WTC11 (cell line): ENCODE data around the gene OR52I1. TPM values are rescaled to one million over a fixed set of nuclear protein-coding genes. Genes with fewer than 3 reads are reported as not detected.

ENCODE experiments used
- ATAC-seq: fragments of 200-7000 bp; cut with Tn5 transposase; 2 replicates; pipeline ENCODE4 v1.10.0; 2021; ENCODE audit warnings: mild to moderate bottlenecking, moderate library complexity
- CTCF ChIA-PET: fragments of 300-600 bp; sonication (Branson Sonifier 250); formaldehyde crosslinking; loops from one replicate; lab custom pipeline; 2021; ENCODE audit warnings: antibody characterized with exemption; lab: Charles Lee
- POLR2A ChIA-PET: fragments of 350-600 bp; sonication (Branson Sonifier 250); formaldehyde crosslinking; loops from one replicate; lab custom pipeline; 2021; ENCODE audit warnings: antibody characterized with exemption; lab: Charles Lee
- DNase-seq: peaks from one replicate; pipeline ENCODE4 v3.0.0; 2021; ENCODE audit warnings: low spot score
- H3K27ac Mint-ChIP-seq: 2 replicates; pipeline ENCODE4 v1.8.0; 2021; ENCODE audit warnings: mixed read lengths
- H3K27me3 Mint-ChIP-seq: 2 replicates; pipeline ENCODE4 v1.8.0; 2021; ENCODE audit warnings: low read depth, mild to moderate bottlenecking, moderate library complexity, mixed read lengths
- H3K36me3 Mint-ChIP-seq: 2 replicates; pipeline ENCODE4 v1.8.0; 2021; ENCODE audit warnings: mixed read lengths
- H3K4me1 Mint-ChIP-seq: 2 replicates; pipeline ENCODE4 v1.8.0; 2022; ENCODE audit warnings: mixed read lengths
- H3K4me3 Mint-ChIP-seq: 2 replicates; pipeline ENCODE4 v1.8.0; 2021; ENCODE audit warnings: mild to moderate bottlenecking, moderate library complexity, mixed read lengths
- H3K9me3 Mint-ChIP-seq: 2 replicates; pipeline ENCODE4 v1.8.0; 2021; ENCODE audit warnings: mixed read lengths
- ELF4 ChIP-seq: sonication (generic); formaldehyde crosslinking; IDR thresholded peaks from 2 replicates; pipeline ENCODE4 v1.8.1; 2022; ENCODE audit warnings: low read depth, mild to moderate bottlenecking, moderate library complexity, missing genetic modification reagents
- FOXJ3 ChIP-seq: sonication (generic); formaldehyde crosslinking; IDR thresholded peaks from 2 replicates; pipeline ENCODE4 v1.9.0; 2021; ENCODE audit warnings: missing genetic modification reagents, mild to moderate bottlenecking, borderline replicate concordance
- GABPB1 ChIP-seq: sonication (generic); formaldehyde crosslinking; IDR thresholded peaks from 2 replicates; pipeline ENCODE4 v1.8.1; 2023; ENCODE audit warnings: mild to moderate bottlenecking, missing genetic modification reagents
- GTF2I ChIP-seq: fragments of 250-450 bp; sonication (Bioruptor Pico); conservative IDR thresholded peaks from 2 replicates; pipeline ENCODE4 v1.4.0; 2021; ENCODE audit warnings: mild to moderate bottlenecking
- JAZF1 ChIP-seq: fragments of 250-450 bp; sonication (Bioruptor Pico); IDR thresholded peaks from 2 replicates; pipeline ENCODE4 v1.9.0; 2021; ENCODE audit warnings: moderate library complexity, mild to moderate bottlenecking, inconsistent platforms
- KAT7 ChIP-seq: sonication (generic); formaldehyde crosslinking; IDR thresholded peaks from 2 replicates; pipeline ENCODE4 v1.8.1; 2023; ENCODE audit warnings: missing genetic modification reagents, mild to moderate bottlenecking, borderline replicate concordance
- NFE2L1 ChIP-seq: sonication (generic); formaldehyde crosslinking; IDR thresholded peaks from 2 replicates; pipeline ENCODE4 v1.8.1; 2023; ENCODE audit warnings: missing genetic modification reagents
- OVOL2 ChIP-seq: fragments of 250-450 bp; sonication (Bioruptor Pico); IDR thresholded peaks from 2 replicates; pipeline ENCODE4 v1.9.0; 2021; ENCODE audit warnings: mild to moderate bottlenecking, borderline replicate concordance
- SMAD4 ChIP-seq: sonication (generic); formaldehyde crosslinking; IDR thresholded peaks from 2 replicates; pipeline ENCODE4 v1.8.0; 2022; ENCODE audit warnings: mild to moderate bottlenecking, missing genetic modification reagents
- TEAD4 ChIP-seq: sonication (generic); formaldehyde crosslinking; IDR thresholded peaks from 2 replicates; pipeline ENCODE4 v1.8.0; 2022; ENCODE audit warnings: mild to moderate bottlenecking, missing genetic modification reagents
- TP53 ChIP-seq: sonication (generic); formaldehyde crosslinking; IDR thresholded peaks from 2 replicates; pipeline ENCODE4 v1.8.1; 2023; ENCODE audit warnings: mild to moderate bottlenecking, missing genetic modification reagents
- ZNF263 ChIP-seq: sonication (generic); formaldehyde crosslinking; IDR thresholded peaks from 2 replicates; pipeline ENCODE4 v1.8.1; 2022; ENCODE audit warnings: low read depth, mild to moderate bottlenecking, moderate library complexity, missing genetic modification reagents
- ZNF671 ChIP-seq: fragments of 250-450 bp; sonication (Bioruptor Pico); IDR thresholded peaks from 2 replicates; pipeline ENCODE4 v1.8.0; 2021; ENCODE audit warnings: mild to moderate bottlenecking
- total RNA-seq: library from RNA; stranded (reverse); gene quantifications from 3 replicates; pipeline ENCODE4 v1.2.3, GENCODE V29; 2021
- TF ChIP-seq, protein P1 (sequence below): fragments of 250-450 bp; sonication (Bioruptor Pico); IDR thresholded peaks from 2 replicates; pipeline ENCODE4 v1.9.0; 2021; ENCODE audit warnings: mild to moderate bottlenecking
- TF ChIP-seq, protein P2 (sequence below): fragments of 250-450 bp; sonication (Bioruptor Pico); IDR thresholded peaks from 2 replicates; pipeline ENCODE4 v1.8.0; 2021; ENCODE audit warnings: mild to moderate bottlenecking
- TF ChIP-seq, protein P3 (sequence below): sonication (generic); formaldehyde crosslinking; IDR thresholded peaks from 2 replicates; pipeline ENCODE4 v1.8.0; 2022; ENCODE audit warnings: mild to moderate bottlenecking, missing genetic modification reagents
- TF ChIP-seq, protein P4 (sequence below): sonication (generic); formaldehyde crosslinking; IDR thresholded peaks from 2 replicates; pipeline ENCODE4 v1.8.0; 2022; ENCODE audit warnings: mild to moderate bottlenecking, missing genetic modification reagents
- TF ChIP-seq, protein P5 (sequence below): sonication (generic); formaldehyde crosslinking; IDR thresholded peaks from 2 replicates; pipeline ENCODE4 v1.8.0; 2022; ENCODE audit warnings: mild to moderate bottlenecking, missing genetic modification reagents
- TF ChIP-seq, protein P6 (sequence below): sonication (generic); formaldehyde crosslinking; IDR thresholded peaks from 2 replicates; pipeline ENCODE4 v1.8.1; 2022; ENCODE audit warnings: mild to moderate bottlenecking, missing genetic modification reagents, moderate library complexity, borderline replicate concordance
- TF ChIP-seq, protein P7 (sequence below): fragments of 250-450 bp; sonication (Bioruptor Pico); conservative IDR thresholded peaks from 2 replicates; pipeline ENCODE4 v1.9.0; 2021; ENCODE audit warnings: mild to moderate bottlenecking
- TF ChIP-seq, protein P8 (sequence below): sonication (generic); formaldehyde crosslinking; IDR thresholded peaks from 2 replicates; pipeline ENCODE4 v1.8.1; 2022; ENCODE audit warnings: mild to moderate bottlenecking, moderate library complexity, missing genetic modification reagents
- TF ChIP-seq, protein P9 (sequence below): fragments of 200-600 bp; IDR thresholded peaks from 2 replicates; pipeline ENCODE4 v1.8.0; 2022; ENCODE audit warnings: antibody characterized with exemption
- TF ChIP-seq, protein P10 (sequence below): fragments of 250-450 bp; sonication (Bioruptor Pico); IDR thresholded peaks from 2 replicates; pipeline ENCODE4 v1.9.0; 2021; ENCODE audit warnings: mild to moderate bottlenecking

OR52I1 gene
- total RNA-seq, 1 experiment from 2014 or later, result not detected

DNA sequence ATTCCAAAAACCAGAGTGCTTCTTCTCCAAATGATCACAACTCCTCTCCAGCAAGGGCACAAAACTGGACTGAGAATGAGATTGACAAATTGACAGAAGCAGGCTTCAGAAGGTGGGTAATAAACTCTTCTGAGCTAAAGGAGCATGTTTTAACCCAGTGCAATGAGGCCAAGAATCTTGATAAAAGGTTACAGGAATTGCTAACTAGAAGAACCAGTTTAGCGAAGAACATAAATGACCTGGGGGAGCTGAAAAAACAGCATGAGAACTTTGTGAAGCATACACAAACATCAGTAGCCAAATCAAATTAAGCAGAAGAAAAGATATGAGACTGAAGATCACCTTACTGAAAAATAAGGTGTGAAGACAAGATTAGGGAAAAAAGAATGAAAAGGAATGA is 33.4 kb upstream of the OR52I1 start:
- Mint-ChIP-seq H3K4me3 (no peak overlapping the region), H3K4me1 (peaks cover 23% of the 10 kb centered on the region), H3K27ac (no peak overlapping the region), H3K9me3 (peaks cover 42% of the 10 kb centered on the region), H3K36me3 (peaks cover 12% of the 10 kb centered on the region), H3K27me3 (peaks cover 2% of the 10 kb centered on the region)
- ATAC-seq (no peak), DNase-seq (no peak)
- TF ChIP-seq JAZF1 (no peak), SMAD4 (no peak), ZNF263 (CRISPR knock-in tag) (no peak)
- TF ChIP-seq, protein P1, sequence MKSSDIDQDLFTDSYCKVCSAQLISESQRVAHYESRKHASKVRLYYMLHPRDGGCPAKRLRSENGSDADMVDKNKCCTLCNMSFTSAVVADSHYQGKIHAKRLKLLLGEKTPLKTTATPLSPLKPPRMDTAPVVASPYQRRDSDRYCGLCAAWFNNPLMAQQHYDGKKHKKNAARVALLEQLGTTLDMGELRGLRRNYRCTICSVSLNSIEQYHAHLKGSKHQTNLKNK (CRISPR knock-in tag), result no peak
- TF ChIP-seq, protein P2, sequence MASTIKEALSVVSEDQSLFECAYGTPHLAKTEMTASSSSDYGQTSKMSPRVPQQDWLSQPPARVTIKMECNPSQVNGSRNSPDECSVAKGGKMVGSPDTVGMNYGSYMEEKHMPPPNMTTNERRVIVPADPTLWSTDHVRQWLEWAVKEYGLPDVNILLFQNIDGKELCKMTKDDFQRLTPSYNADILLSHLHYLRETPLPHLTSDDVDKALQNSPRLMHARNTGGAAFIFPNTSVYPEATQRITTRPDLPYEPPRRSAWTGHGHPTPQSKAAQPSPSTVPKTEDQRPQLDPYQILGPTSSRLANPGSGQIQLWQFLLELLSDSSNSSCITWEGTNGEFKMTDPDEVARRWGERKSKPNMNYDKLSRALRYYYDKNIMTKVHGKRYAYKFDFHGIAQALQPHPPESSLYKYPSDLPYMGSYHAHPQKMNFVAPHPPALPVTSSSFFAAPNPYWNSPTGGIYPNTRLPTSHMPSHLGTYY (CRISPR knock-in tag), result no peak
- TF ChIP-seq, protein P3, sequence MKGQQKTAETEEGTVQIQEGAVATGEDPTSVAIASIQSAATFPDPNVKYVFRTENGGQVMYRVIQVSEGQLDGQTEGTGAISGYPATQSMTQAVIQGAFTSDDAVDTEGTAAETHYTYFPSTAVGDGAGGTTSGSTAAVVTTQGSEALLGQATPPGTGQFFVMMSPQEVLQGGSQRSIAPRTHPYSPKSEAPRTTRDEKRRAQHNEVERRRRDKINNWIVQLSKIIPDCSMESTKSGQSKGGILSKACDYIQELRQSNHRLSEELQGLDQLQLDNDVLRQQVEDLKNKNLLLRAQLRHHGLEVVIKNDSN (CRISPR knock-in tag), result no peak
- TF ChIP-seq, protein P4, sequence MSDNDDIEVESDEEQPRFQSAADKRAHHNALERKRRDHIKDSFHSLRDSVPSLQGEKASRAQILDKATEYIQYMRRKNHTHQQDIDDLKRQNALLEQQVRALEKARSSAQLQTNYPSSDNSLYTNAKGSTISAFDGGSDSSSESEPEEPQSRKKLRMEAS, result no peak
- TF ChIP-seq, protein P5, sequence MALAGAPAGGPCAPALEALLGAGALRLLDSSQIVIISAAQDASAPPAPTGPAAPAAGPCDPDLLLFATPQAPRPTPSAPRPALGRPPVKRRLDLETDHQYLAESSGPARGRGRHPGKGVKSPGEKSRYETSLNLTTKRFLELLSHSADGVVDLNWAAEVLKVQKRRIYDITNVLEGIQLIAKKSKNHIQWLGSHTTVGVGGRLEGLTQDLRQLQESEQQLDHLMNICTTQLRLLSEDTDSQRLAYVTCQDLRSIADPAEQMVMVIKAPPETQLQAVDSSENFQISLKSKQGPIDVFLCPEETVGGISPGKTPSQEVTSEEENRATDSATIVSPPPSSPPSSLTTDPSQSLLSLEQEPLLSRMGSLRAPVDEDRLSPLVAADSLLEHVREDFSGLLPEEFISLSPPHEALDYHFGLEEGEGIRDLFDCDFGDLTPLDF, result no peak
- POLR2A ChIA-PET, result no interaction called here
- CTCF ChIA-PET, result interaction anchor here (1.1 to 1.3 kb wide), 2 partner anchors 9 to 374 kb away, joined by 5 to 6 read pairs; no protein-coding TSS in a partner anchor

DNA sequence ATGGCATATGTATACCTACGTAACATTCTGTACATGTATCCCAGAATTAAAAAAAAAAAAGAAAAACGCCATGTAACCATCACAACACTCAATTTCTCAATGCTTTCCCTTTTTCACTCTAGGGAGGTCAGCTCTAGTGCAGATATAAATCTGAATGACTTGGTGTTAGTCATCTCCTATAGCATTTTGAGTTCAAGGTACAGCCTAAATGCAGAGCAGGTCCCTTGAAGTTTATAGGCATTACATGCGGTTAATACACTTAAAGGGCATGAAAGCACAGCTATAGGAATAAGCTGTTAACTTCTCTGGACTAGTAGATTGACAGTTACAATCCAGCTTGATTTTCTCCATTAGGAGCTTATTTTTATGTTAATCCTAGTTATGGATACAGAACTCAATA is 28.5 kb upstream of the OR52I1 start:
- peaks cover 17% of the 10 kb centered on the region for H3K4me1 Mint-ChIP-seq
- POLR2A ChIA-PET, result no interaction called here
- H3K4me3 Mint-ChIP-seq, result no peak overlapping the region
- no peak overlapping the region for H3K27ac Mint-ChIP-seq
- H3K27me3 Mint-ChIP-seq, result no peaks in the 10 kb centered on the region; the same call in none of the 2 replicates
- ATAC-seq, result no peak
- H3K9me3 Mint-ChIP-seq, result peaks cover 41% of the 10 kb centered on the region
- TF ChIP-seq ELF4 (CRISPR knock-in tag) (no peak), FOXJ3 (CRISPR knock-in tag) (no peak), ZNF671 (CRISPR knock-in tag) (no peak), GTF2I (CRISPR knock-in tag) (no peak), GABPB1 (no peak), TEAD4 (CRISPR knock-in tag) (no peak), KAT7 (CRISPR knock-in tag) (no peak), TP53 (CRISPR knock-in tag) (no peak), NFE2L1 (CRISPR knock-in tag) (no peak), OVOL2 (CRISPR knock-in tag) (no peak)
- TF ChIP-seq, protein P6, sequence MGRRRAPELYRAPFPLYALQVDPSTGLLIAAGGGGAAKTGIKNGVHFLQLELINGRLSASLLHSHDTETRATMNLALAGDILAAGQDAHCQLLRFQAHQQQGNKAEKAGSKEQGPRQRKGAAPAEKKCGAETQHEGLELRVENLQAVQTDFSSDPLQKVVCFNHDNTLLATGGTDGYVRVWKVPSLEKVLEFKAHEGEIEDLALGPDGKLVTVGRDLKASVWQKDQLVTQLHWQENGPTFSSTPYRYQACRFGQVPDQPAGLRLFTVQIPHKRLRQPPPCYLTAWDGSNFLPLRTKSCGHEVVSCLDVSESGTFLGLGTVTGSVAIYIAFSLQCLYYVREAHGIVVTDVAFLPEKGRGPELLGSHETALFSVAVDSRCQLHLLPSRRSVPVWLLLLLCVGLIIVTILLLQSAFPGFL (CRISPR knock-in tag), result no peak
- TF ChIP-seq, protein P7, sequence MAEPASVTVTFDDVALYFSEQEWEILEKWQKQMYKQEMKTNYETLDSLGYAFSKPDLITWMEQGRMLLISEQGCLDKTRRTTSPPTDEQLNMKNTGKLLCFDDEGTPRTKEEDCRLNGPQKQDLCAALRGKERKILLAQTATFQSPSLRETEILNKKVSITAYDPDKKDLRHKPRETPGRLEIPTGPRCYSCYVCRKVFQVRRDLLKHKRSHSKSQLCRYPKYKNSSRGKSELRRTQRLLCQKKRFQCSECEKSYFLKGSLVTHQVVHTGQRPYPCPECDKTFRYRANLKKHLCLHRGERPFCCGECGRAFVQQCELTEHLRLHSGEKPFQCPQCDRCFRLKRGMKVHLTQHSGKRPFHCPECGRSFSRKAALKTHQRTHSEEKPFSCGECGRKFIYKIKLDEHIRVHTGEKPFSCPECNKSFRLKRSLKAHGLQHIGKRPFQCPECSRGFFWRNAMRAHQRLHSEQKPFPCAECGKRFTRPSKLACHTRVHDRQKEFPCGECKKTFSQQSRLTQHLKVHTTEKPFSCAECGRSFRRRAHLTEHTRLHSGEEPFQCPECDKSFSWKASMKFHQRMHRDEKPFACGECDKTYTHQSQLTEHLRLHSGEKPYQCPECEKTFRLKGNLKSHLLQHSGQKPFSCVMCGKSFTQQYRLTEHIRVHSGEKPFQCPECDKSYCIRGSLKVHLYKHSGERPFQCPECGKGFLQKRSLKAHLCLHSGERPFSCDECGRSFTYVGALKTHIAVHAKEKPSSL, result no peak
- TF ChIP-seq, protein P8, sequence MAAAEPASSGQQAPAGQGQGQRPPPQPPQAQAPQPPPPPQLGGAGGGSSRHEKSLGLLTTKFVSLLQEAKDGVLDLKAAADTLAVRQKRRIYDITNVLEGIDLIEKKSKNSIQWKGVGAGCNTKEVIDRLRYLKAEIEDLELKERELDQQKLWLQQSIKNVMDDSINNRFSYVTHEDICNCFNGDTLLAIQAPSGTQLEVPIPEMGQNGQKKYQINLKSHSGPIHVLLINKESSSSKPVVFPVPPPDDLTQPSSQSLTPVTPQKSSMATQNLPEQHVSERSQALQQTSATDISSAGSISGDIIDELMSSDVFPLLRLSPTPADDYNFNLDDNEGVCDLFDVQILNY (CRISPR knock-in tag), result no peak
- TF ChIP-seq, protein P9, sequence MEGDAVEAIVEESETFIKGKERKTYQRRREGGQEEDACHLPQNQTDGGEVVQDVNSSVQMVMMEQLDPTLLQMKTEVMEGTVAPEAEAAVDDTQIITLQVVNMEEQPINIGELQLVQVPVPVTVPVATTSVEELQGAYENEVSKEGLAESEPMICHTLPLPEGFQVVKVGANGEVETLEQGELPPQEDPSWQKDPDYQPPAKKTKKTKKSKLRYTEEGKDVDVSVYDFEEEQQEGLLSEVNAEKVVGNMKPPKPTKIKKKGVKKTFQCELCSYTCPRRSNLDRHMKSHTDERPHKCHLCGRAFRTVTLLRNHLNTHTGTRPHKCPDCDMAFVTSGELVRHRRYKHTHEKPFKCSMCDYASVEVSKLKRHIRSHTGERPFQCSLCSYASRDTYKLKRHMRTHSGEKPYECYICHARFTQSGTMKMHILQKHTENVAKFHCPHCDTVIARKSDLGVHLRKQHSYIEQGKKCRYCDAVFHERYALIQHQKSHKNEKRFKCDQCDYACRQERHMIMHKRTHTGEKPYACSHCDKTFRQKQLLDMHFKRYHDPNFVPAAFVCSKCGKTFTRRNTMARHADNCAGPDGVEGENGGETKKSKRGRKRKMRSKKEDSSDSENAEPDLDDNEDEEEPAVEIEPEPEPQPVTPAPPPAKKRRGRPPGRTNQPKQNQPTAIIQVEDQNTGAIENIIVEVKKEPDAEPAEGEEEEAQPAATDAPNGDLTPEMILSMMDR, result no peak
- TF ChIP-seq, protein P10, sequence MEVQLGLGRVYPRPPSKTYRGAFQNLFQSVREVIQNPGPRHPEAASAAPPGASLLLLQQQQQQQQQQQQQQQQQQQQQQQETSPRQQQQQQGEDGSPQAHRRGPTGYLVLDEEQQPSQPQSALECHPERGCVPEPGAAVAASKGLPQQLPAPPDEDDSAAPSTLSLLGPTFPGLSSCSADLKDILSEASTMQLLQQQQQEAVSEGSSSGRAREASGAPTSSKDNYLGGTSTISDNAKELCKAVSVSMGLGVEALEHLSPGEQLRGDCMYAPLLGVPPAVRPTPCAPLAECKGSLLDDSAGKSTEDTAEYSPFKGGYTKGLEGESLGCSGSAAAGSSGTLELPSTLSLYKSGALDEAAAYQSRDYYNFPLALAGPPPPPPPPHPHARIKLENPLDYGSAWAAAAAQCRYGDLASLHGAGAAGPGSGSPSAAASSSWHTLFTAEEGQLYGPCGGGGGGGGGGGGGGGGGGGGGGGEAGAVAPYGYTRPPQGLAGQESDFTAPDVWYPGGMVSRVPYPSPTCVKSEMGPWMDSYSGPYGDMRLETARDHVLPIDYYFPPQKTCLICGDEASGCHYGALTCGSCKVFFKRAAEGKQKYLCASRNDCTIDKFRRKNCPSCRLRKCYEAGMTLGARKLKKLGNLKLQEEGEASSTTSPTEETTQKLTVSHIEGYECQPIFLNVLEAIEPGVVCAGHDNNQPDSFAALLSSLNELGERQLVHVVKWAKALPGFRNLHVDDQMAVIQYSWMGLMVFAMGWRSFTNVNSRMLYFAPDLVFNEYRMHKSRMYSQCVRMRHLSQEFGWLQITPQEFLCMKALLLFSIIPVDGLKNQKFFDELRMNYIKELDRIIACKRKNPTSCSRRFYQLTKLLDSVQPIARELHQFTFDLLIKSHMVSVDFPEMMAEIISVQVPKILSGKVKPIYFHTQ, result no peak
- TF ChIP-seq, all 79 proteins: peak for 0
- peaks cover 12% of the 10 kb centered on the region for H3K36me3 Mint-ChIP-seq
- no peak for DNase-seq
- CTCF ChIA-PET, result interaction anchor here (1.3 to 2.2 kb wide), 2 partner anchors 14 to 378 kb away, joined by 3 to 9 read pairs; no protein-coding TSS in a partner anchor
